ENCODE data around the gene CABLES2. TPM values are rescaled to one million over a fixed set of nuclear protein-coding genes. Genes with fewer than 3 reads are reported as not detected.

Gene CABLES2
- total RNA-seq, 1 donor from 2014 or later, result 19.1 TPM

DNA sequence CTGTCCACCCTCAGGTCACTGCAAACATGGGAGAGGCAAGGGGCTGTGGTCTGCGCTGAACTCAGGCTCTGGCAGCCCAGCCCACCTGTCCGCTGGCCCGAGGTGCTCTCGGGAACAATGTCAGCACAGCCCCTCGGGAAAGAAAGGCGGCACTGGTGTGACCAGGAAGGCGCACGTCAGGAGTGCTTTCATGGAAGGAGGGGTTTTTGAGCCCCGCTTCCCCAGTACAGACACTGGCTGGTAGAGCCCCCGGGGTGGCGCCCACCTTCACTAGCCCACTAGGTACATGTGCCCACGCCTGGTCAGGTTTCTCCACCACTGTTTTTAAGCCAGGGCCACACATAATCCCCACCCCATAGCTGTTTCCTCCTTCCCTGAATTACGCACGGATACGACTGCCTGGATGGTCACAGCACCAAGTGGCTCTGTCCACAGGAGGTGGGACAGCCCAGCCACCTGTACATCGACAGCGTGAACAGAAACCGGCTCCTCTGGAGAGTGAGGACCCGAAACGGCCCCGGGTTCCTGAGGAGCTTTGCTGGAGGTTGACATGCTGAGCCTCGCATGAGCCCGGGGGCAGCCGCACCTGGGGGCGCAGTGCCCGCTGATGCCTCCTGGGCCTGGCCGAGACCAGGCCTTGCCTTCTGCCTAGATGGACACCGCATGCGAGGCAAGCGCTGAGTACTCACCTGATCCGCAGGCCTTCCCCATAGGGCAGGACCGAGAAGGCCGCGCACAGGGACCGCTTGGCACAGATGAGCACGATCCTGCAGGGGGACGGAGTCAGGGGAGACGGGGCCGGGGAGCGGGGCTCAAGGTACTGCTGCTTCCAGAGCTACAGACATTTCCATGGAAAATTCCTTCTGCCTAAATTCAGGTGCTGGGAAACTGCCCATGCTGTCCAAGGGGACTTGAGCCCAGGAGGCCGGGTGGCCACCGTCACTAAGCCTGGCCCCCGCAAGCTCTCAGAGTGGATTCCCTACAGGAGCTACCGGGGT is 12.5 kb downstream of the CABLES2 start:
- ATAC-seq (no peak), DNase-seq (no peak)
- intact Hi-C loops (cut with micrococcal nuclease), result no loop called here

DNA sequence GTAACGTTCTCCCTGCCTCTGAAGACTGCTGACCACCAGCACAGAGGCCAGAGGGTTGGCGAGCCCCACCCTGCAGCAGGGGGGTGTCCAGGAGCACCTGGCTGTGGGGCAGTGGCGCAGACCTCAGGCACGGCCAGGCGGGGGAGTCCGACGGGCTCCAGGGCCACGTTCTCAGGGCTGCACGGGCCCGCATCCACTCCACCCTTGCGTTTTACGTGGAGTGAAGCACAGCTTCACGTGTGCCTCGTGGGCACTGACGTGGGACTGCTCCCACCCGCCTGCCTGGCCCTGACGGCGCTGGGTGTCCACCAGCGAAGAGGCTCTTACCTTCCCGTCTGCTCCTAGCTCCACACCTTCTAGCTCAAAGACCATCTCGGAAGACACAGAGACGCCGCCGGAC is 13.3 kb downstream of the CABLES2 start:
- ATAC-seq, result no peak
- no peak for DNase-seq
- intact Hi-C loops (cut with micrococcal nuclease), result no loop called here

DNA sequence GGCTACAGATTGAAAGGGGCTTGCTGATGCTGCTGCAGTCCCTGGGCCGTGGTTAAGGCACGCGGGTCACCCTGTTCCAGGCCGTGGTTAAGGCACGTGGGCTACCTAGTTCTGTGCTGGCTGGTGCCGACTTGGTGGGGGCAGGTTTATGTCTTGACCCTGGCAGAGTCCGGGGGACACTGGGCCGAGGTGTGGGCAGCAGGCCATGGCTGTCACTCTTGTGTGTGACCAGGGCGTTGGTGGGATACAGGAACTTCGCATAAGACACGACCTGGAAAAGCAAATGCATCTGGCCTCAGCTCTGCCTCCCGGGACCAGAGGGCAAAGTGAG is 13.8 kb downstream of the CABLES2 start:
- DNase-seq (no peak), ATAC-seq (no peak)
- intact Hi-C loops (cut with micrococcal nuclease), result no loop called here

DNA sequence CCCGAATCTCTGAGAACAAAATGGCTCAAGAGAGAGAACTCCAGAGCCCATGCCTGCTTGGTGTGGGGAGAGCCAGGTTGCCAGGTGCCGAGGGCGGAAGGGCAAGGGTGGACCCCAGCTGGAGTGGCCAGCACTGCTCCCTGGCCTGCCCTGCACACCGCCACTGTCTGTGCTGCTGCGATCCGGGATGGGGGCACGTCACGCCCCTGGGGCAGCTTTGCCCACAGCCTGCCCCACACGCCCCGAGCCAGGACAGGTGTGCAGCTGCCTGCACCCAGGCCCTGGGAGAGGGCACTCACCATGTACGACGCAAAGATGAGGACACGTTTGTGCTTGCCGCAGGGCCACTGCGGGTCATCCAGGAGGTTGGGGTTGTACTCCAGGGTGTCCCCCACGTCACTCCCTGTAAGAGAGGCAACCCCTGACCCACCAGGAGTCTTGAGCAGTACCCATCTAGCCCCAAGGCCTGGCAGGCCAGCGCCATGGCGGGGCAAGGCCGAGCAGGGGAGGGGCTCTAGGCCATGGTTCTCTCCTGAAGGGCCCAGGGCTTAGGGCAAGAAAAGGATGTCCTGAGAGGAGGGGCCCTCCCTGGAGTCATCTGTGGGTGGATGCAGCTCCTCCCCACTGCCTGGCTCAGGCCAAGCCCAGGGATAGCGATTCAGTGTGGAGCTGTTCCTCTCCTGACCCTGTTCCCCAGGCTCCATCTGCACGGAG is 14.3 kb downstream of the CABLES2 start:
- ATAC-seq (no peak), DNase-seq (no peak)
- intact Hi-C loops (cut with micrococcal nuclease), result no loop called here

DNA sequence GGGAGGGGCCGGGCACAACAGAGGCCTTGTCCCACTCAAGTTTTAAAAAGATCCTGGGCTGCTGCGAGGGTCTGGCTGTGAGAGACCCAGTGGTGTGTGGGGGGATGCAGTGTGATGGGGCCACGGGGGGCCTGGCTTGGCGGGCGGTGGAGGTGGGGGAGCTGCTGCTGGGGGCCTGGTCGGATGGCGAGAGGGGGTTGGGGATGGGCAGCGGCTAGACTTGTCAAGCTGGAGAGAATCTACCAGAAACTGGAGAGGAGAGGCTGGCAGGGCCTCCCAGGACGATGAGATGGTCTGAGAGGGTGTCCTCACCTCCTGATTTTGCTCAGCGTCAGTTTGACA is 15.0 kb downstream of the CABLES2 start:
- intact Hi-C loops (cut with micrococcal nuclease), result no loop called here
- DNase-seq, result no peak
- no peak for ATAC-seq

DNA sequence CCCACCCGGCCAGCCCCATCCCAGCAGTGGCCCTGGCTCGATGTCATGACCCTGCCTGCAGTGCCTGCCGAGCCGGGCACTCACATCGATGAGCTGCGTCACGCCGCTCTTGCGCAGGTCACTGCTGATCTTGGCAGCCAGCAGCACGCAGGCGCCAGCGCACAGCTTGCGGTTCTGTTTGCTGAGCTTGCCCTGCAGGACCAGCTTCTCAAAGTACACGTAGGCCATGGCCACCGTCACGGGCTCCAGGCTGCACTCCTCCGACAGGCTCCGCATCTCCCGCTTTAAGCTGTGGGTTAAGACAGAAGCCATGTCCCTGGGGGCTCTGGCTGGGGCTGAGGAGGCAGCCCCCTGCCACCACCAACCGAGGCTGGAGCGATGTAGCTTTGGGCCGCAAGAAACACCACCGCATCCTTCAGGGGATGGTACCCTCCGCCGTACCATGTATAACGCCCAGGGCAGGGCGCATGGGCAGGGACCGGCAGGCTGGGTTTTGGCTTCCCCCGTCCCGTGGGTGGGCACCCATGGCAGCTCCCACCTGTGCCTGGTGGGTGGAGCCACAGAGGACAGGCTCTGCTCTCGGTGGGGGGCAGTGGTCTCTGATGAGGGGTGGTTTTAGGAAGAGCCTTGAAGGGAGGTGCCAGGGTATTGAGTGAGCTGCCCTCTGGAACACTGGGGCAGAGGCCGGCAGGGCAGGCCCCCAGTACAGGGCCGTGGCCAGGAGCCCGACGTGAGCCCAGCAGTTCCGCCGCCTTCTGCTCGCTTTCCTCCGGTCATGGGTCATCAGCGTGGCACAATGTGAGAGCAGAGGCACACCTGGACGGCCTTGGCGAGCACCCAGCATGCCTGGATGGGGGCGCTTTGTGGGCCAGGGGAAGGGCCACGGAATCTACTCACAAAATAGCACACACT is 15.7 kb downstream of the CABLES2 start:
- ATAC-seq (no peak), DNase-seq (no peak)
- intact Hi-C loops (cut with micrococcal nuclease), result no loop called here

DNA sequence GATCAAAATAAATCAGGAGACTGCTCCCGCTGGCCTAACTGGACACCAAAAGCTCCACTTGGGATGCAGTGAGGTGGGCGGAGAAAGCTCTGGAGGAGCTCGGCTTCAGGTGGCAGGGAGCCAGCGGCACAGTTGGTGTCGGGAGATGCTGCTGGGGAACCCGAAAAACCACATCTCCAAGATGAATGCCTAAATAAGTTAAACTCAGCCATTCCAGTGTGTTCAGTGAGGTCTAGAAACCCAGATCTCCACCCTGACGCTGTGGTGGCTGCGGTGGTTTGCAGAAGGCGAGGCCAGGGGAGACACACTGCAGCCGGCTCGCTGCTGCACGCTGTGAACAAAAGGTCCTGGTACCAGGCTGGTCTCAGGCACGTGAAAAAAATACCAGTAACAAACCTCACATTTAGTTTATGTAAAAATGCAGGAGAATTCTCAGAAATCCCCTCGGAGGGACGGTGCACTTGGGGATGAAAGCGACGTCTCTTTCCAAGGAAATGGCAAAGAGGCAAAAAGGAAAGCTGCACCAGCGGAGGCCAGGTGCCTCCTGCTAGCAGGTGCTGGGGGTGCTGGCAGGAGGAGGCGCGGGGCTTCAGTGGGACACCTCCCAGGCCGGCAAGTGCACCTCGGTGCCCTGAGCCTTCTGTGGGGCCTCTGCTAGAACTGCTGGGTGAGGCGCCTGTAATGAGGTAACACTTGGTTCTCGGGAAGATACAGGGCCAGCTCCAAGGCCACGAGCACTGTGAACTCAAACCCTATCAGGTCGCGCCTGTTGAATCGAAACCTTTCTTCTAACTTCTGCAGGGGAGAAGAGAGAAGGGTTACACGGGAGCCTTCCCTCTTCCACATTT is 16.5 kb downstream of the CABLES2 start:
- intact Hi-C loops (cut with micrococcal nuclease), result no loop called here
- ATAC-seq (no peak), DNase-seq (no peak)

DNA sequence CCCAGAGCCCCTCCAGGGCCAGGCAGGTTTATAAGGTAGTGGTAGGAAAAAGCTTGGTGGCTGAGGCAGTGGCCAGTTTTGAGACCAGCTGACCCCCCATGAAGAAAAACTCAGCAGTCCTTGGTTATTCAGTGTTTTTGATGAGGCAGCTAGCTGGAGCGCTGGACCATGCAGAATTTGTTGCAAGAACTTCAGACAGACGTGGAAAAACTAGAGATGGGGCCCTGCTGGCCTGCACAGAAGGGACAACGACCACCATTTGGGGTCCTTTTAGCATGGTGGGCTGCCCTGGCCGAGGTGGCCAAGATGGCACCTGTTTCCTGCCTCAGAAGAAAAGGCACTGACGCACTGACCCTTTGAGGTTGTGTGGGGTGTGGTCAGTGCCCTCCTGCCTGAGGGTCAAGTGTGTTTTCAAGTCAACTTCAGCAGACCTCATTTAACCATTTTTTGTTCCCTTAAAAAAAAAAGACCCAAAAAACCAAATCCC is 17.4 kb downstream of the CABLES2 start:
- no peak for DNase-seq
- intact Hi-C loops (cut with micrococcal nuclease), result no loop called here
- no peak for ATAC-seq

DNA sequence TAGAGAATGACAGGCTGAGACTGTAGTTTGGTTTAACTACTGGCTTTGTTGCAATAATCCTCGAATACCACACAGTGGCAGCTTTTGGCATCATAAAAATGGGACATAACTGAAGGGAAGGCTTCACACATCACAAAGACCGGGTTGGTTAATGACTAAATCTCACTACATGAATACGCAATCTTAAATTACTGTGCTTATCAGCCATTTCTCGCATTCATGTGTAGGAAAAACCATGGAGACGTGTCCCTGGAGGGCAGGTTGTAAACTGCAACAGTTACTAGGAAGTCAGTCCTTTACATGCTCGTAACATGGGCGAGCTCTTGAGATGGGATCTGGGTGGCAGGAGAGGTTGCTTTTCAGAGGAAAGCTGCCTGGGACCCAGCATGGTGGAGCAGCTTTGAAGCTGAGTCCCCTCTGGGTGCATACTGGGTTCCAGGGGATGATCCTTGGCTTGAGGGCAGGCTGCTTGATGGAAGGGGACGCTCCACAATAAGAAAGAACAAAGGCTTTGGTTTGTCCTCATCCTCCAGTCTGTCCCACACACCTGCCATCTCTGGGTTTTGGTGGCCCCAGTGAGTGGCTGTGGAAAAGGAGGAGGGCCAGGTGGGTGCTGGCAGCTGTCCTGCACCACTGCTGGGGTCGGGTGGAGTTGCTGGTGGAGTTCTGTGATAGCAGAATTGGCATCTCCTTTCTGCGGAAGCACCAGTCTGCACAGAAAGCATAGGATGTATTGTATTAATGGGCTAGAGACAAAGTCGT is 18.1 kb downstream of the CABLES2 start:
- no peak for DNase-seq
- ATAC-seq, result no peak
- intact Hi-C loops (cut with micrococcal nuclease), result no loop called here

DNA sequence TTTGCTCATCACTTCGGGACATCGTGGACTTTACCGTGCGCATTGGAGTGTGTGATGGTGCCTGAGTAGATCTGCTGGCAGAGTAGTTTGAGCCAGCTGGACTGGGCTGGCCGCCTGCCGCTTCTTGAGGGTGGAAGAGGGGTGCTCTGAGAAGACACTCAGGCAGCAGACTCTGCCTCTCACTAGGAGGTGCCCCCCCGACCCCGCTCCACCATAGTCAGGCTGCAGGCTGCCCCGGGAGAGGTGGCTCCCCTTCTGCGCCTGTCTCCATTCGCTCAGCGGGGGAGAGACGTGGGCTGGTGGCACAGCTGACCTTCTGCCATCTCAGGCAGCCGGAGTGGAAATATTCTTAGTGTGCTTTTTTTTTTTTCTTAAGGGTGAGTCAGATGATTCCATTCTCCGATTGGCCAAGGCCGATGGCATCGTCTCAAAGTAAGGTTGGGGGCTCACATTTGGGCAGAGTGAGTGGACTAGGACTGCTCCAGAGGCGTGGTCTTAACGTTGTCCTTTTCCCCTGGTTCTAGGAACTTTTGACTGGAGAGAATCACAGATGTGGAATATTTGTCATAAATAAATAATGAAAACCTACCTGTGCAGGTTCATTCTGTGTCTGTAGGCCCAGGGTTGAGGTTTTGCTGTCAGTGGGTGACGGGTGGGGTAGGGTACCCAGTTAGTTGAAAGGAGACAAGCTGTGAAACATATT is 19.0 kb downstream of the CABLES2 start:
- ATAC-seq, result no peak
- intact Hi-C loops (cut with micrococcal nuclease), result no loop called here
- DNase-seq, result no peak

DNA sequence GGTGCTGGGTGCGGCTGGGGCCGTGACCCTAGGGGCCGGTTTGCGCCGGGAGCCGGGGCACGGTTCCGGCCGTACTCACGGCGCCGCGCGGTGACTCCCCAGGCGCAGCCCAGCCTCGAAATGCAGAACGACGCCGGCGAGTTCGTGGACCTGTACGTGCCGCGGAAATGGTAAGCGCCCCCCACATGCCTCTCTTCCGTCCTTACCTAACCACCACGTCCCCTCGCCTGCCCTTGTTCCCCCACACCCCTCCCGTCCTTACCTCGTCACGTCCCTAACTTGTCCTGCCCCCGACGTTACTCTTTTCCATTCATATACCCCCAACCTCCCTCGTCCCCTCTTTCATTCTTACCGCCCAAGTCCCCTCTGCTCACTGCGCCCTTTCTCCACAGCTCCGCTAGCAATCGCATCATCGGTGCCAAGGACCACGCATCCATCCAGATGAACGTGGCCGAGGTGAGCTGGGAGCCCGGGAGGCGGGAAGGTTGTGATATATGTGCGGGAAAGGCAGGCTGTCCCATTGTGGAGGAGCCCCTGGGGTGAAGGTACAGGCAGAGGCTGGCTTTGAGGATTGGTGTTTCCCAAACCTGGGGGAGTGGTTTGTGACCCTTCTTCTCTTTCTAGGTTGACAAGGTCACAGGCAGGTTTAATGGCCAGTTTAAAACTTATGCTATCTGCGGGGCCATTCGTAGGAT is 19.7 kb downstream of the CABLES2 start:
- DNase-seq (no peak), ATAC-seq (no peak)
- intact Hi-C loops (cut with micrococcal nuclease), result no loop called here

DNA sequence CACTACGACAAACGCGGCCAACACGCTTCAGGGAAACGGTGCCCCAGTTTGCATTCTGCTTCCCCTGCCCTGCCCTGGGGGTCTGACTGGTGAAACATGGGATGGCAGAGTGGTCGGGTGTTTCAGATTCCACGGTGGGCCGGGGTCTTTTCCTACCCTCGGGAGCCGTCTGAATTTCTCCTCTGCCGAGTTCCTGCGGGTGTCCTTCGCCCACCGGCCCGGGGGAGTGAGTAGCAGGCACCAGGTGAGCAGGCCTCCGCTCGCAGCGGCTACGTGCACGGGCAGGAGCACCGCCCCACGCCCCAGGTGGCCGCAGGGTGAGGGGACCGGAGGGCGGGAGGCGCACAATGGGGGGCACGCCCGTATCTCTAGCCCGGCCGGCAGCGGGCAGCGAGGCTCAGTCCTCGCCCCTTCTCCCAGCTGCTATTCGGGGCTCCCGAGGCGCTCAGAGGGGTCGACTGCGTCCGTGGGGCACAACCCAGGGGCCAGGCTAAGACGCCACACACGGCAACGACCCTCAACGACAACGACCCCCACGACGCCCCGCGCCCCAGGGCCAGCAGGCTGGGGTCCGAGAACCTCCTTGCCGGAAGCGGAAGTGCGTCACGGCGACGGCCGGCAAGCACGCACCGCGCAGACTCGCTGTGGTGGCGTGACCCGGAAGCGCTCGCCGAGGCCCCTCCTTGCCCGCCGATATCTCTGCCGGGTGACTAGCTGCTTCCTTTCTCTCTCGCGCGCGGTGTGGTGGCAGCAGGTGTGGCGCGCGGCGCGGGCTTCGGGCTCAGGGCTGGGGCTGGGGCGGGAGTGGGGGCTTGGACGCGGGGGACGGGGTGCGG is 20.5 kb downstream of the CABLES2 start, which contains the start of gene RPS21:
TSS of gene RPS21 (plus strand) at position 721 of the 836 bp plus-strand sequence. CDS start 236 bp downstream, outside the sequence.
- intact Hi-C loops (cut with micrococcal nuclease), result no loop called here
- peak; percentile 93 for ATAC-seq
- DNase-seq, result peak; percentile 96

DNA sequence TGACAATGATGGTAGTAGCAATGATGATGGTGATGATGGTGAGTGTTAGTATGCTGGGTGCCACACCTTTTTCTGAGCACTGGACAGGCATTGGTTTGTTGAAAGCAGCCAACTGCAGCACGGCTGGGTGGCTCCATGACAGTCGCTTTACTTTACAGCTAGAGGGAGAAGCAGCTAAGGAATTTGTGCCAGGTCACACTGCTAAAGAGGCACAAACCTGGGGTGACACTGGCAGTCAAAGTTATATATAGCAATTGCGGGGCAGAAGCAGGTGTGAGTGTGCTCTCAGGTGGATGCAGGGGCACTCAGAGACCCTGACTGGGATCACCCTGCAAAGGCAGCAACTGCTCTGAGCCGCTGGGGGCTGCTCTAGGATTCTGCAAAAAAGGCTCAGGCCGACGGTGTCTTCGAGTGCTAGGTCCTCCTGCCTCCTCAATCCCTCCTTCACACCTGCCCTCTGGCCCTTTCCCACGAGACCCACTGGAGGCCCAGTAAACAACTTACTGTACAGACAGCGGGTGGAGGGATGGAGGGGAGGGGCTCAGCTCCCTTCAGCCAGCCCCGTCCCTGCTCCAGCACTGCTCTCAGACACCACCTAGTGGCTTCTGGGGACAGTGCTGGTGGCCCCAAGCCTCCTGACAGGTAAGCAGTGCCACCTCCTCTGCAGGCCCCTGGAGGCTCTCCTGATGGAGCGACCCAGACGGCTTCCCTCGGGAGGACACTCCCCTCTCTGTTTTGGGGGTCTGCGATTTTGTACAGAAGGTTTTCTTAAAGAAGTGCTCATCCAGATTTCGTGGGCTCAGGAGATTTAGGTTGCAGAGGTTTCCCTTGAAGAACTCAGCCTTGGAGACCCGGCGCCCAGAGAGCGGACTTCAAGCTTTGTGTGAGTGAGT is 24.5 kb downstream of the CABLES2 start:
- peak; percentile 68 for ATAC-seq

DNA sequence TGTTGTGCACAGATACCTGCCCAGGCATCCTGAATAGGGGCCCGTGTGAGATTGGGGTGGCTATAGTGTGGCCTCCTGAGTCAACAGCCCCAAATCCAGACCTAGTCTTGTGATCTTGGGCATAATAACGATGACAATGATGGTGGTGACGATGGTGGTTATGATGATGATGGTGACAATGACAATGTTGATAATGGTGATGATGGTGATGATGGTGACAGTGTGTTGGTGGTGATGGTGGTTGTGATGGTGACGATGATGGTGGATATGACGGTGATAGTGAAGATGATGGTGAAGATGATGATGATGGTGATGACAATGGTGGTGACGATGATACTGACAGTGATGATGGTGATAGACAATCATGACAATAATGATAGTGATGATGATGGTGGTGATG is 25.2 kb downstream of the CABLES2 start:
- DNase-seq (no peak), ATAC-seq (no peak)
- intact Hi-C loops (cut with micrococcal nuclease), result loop anchor here (5.0 kb wide), 1 partner anchor 80 kb away; the partner anchor contains the start of gene ADRM1

More for the DNA sequence above, 24.5 kb downstream of the CABLES2 start:
- intact Hi-C loops (cut with micrococcal nuclease), result loop anchor here (5.0 kb wide), 1 partner anchor 80 kb away; the partner anchor contains the start of gene ADRM1
- DNase-seq, result peak; percentile 84

Measured in left ventricle myocardium superior (tissue), 1 donor.